ENCODE data around the gene NELFB.

Gene NELFB

GRCh38 chr9:137270929-137271695, 16.0 kb downstream of the NELFB start:
- DNase-seq = no peak

- no peak for DNase-seq
These were observed 16.6 kb downstream of the NELFB start for GRCh38 chr9:137271696-137272076.

GRCh38 chr9:137272241-137273094, 17.3 kb downstream of the NELFB start:
- no peak for DNase-seq

GRCh38 chr9:137273095-137273490, 18.0 kb downstream of the NELFB start:
- no peak for DNase-seq

GRCh38 chr9:137273611-137274320, 18.6 kb downstream of the NELFB start:
- no peak for DNase-seq

- DNase-seq = no peak
These were observed 20.1 kb downstream of the NELFB start for GRCh38 chr9:137275203-137275587.

- DNase-seq = no peak
These were observed 20.7 kb downstream of the NELFB start for GRCh38 chr9:137275588-137276472.

- no peak for DNase-seq
These were observed 21.6 kb downstream of the NELFB start for GRCh38 chr9:137276473-137277328.

- DNase-seq = no peak
These were observed 22.4 kb downstream of the NELFB start, which contains the start of gene TOR4A for GRCh38 chr9:137277329-137278041. TOR4A (plus strand) TSS chr9:137277726; CDS start chr9:137278690, 964 bp downstream.

- no peak for DNase-seq
These were observed 23.1 kb downstream of the NELFB start for GRCh38 chr9:137278061-137278701.

GRCh38 chr9:137278721-137279711, 23.9 kb downstream of the NELFB start:
- no peak for DNase-seq

- no peak for DNase-seq
These were observed 24.8 kb downstream of the NELFB start for GRCh38 chr9:137279741-137280473.

GRCh38 chr9:137280474-137281344, 25.6 kb downstream of the NELFB start:
- DNase-seq = no peak

GRCh38 chr9:137281345-137282116, 26.4 kb downstream of the NELFB start:
- no peak for DNase-seq

- DNase-seq = no peak
These were observed 31.9 kb downstream of the NELFB start for GRCh38 chr9:137286975-137287383.

GRCh38 chr9:137293094-137293481, 38.0 kb downstream of the NELFB start:
- DNase-seq = no peak
